H1 (cell line): ENCODE results near the gene TEAD3. TPM values are rescaled to one million over a fixed set of nuclear protein-coding genes. Genes with fewer than 3 reads are reported as not detected.

Experiments used
- CTCF ChIA-PET: fragments of 300-600 bp; sonication (Branson Sonifier 250); formaldehyde crosslinking; loops from one replicate; lab custom pipeline; 2021; ENCODE audit not compliant: partially characterized antibody; lab: Charles Lee
- POLR2A ChIA-PET: fragments of 300-600 bp; sonication (Branson Sonifier 250); formaldehyde crosslinking; loops from one replicate; lab custom pipeline; 2021; ENCODE audit warnings: inconsistent platforms; ENCODE audit not compliant: partially characterized antibody; lab: Charles Lee
- DNase-seq, 2 experiments: peaks; one replicate each; pipeline versions ENCODE4 v3.0.0 to v3.0.0-alpha.2; 2010 to 2022; ENCODE audit warnings: low spot score in 2 of 2, low read depth in 1 of 2, mixed read lengths in 1 of 2
- FAIRE-seq: peaks from 2 replicates; lab custom pipeline; 2011; peaks lifted over from hg19 to GRCh38; lab: Jason Lieb, UNC
- H2AFZ ChIP-seq: 2 replicates; pipeline ENCODE4 v1.8.1; 2012; ENCODE audit warnings: low read length, inconsistent platforms
- H2AK5ac ChIP-seq: 2 replicates; pipeline ENCODE4 v1.6.1; 2013; ENCODE audit warnings: low read depth, low read length
- H2BK120ac ChIP-seq: replicated peaks from 2 replicates; pipeline ENCODE3; 2013; ENCODE audit warnings: low read depth, low read length, inconsistent platforms
- H2BK12ac ChIP-seq: 2 replicates; pipeline ENCODE4 v1.6.1; 2013; ENCODE audit warnings: low read depth, low read length
- H2BK15ac ChIP-seq: 2 replicates; pipeline ENCODE4 v1.6.1; 2013; ENCODE audit warnings: low read length
- H2BK20ac ChIP-seq: 2 replicates; pipeline ENCODE4 v1.6.1; 2013; ENCODE audit warnings: low read length
- H2BK5ac ChIP-seq: 2 replicates; pipeline ENCODE4 v1.6.1; 2013; ENCODE audit warnings: low read depth, low read length
- H3K14ac ChIP-seq: 2 replicates; pipeline ENCODE4 v1.6.1; 2013; ENCODE audit warnings: inconsistent platforms; ENCODE audit not compliant: insufficient read length
- H3K18ac ChIP-seq: 2 replicates; pipeline ENCODE4 v1.6.1; 2013; ENCODE audit warnings: low read length; ENCODE audit errors: extremely low read depth
- H3K23ac ChIP-seq: 2 replicates; pipeline ENCODE4 v1.6.1; 2013; ENCODE audit warnings: inconsistent platforms; ENCODE audit not compliant: insufficient read length
- H3K23me2 ChIP-seq: 2 replicates; pipeline ENCODE4 v1.6.1; 2013; ENCODE audit warnings: low read depth, low read length
- H3K27ac ChIP-seq: 2 replicates; pipeline ENCODE4 v1.6.1; 2011; ENCODE audit warnings: low read depth, low read length, inconsistent platforms
- H3K27me3 ChIP-seq, 4 experiments: replicated peaks in 1 of 4; 1 replicate in 1 of 4; 2 replicates in 3 of 4; pipeline versions ENCODE4 v1.6.1 to v1.8.1; 2011 to 2013; ENCODE audit warnings: low read length in 3 of 4, mild to moderate bottlenecking in 3 of 4, inconsistent platforms in 2 of 4, mixed read lengths in 2 of 4, moderate library complexity in 1 of 4; ENCODE audit not compliant: control insufficient read depth in 3 of 4, insufficient read depth in 3 of 4; ENCODE audit errors: extremely low read depth in 1 of 4
- H3K36me3 ChIP-seq, 4 experiments: 2 replicates each; pipeline versions ENCODE4 v1.6.1 to v1.8.1; 2011 to 2013; ENCODE audit warnings: mild to moderate bottlenecking in 4 of 4, low read length in 3 of 4, moderate library complexity in 2 of 4, control low read depth in 1 of 4, inconsistent platforms in 1 of 4; ENCODE audit not compliant: insufficient read depth in 4 of 4, control insufficient read depth in 2 of 4
- H3K4ac ChIP-seq: replicated peaks from 2 replicates; pipeline ENCODE3; 2013; ENCODE audit warnings: low read length, low read depth, mixed read lengths, inconsistent platforms; ENCODE audit not compliant: insufficient read length
- H3K4me1 ChIP-seq, 4 experiments: replicated peaks in 1 of 4; 1 replicate in 1 of 4; 2 replicates in 3 of 4; pipeline versions ENCODE4 v1.6.1 to v1.8.1; 2011 to 2013; ENCODE audit warnings: low read length in 3 of 4, inconsistent platforms in 2 of 4, mixed read lengths in 1 of 4; ENCODE audit not compliant: insufficient read depth in 4 of 4, control insufficient read depth in 3 of 4
- H3K4me2 ChIP-seq, 2 experiments: 2 replicates each; pipeline versions ENCODE4 v1.6.1 to v1.8.1; 2011 to 2013; ENCODE audit warnings: low read depth in 2 of 2, low read length in 2 of 2, control low read depth in 1 of 2, inconsistent platforms in 1 of 2, mild to moderate bottlenecking in 1 of 2; ENCODE audit not compliant: insufficient read depth in 1 of 2
- H3K4me3 ChIP-seq, 4 experiments: fragments of 200-600, 300-600 bp in 1 of 4; sonication (generic), shearing (Covaris generic), sonication (Bioruptor Twin) in 1 of 4; 2 replicates each; pipeline versions ENCODE4 v1.5.1 to v1.8.1; 2011 to 2016; ENCODE audit warnings: low read length in 4 of 4, low read depth in 3 of 4, control low read depth in 2 of 4, inconsistent platforms in 2 of 4, mild to moderate bottlenecking in 2 of 4, mixed read lengths in 1 of 4, moderate library complexity in 1 of 4; ENCODE audit not compliant: insufficient read depth in 2 of 4; ENCODE audit errors: extremely low read depth in 1 of 4
- H3K56ac ChIP-seq: replicated peaks from 2 replicates; pipeline ENCODE3; 2013; ENCODE audit warnings: low read depth, mild to moderate bottlenecking, mixed read lengths, low read length, inconsistent platforms; ENCODE audit not compliant: insufficient read length
- H3K79me1 ChIP-seq: 2 replicates; pipeline ENCODE4 v1.6.1; 2013; ENCODE audit warnings: low read depth, low read length, control low read depth
- H3K79me2 ChIP-seq, 2 experiments: 2 replicates each; pipeline versions ENCODE4 v1.6.1 to v1.8.1; 2012 to 2013; ENCODE audit warnings: low read length in 2 of 2, mild to moderate bottlenecking in 2 of 2, inconsistent platforms in 1 of 2; ENCODE audit not compliant: insufficient read depth in 2 of 2, control insufficient read depth in 1 of 2
- H3K9ac ChIP-seq, 4 experiments: replicated peaks in 1 of 4; 1 replicate in 1 of 4; 2 replicates in 3 of 4; pipeline versions ENCODE4 v1.6.1 to v1.8.1; 2011 to 2013; ENCODE audit warnings: low read depth in 3 of 4, low read length in 3 of 4, control low read depth in 2 of 4, mild to moderate bottlenecking in 2 of 4, moderate library complexity in 2 of 4, inconsistent platforms in 1 of 4; ENCODE audit errors: extremely low read depth in 1 of 4
- H3K9me3 ChIP-seq, 2 experiments: 2 replicates each; pipeline versions ENCODE4 v1.6.1 to v1.8.1; 2012 to 2013; ENCODE audit warnings: mild to moderate bottlenecking in 2 of 2, moderate library complexity in 2 of 2, control low read depth in 1 of 2, inconsistent platforms in 1 of 2, low read depth in 1 of 2, low read length in 1 of 2, mixed read lengths in 1 of 2; ENCODE audit not compliant: insufficient read depth in 2 of 2
- H4K20me1 ChIP-seq, 2 experiments: replicated peaks in 1 of 2; 2 replicates each; pipeline versions ENCODE3 to v1.8.1; 2011 to 2013; ENCODE audit warnings: inconsistent platforms in 2 of 2, low read length in 2 of 2, mild to moderate bottlenecking in 1 of 2; ENCODE audit not compliant: insufficient read depth in 2 of 2, control insufficient read depth in 1 of 2
- H4K5ac ChIP-seq: 2 replicates; pipeline ENCODE4 v1.6.1; 2013; ENCODE audit warnings: low read length, low read depth, mixed read lengths, inconsistent platforms; ENCODE audit not compliant: insufficient read length
- H4K8ac ChIP-seq: 2 replicates; pipeline ENCODE4 v1.8.0; 2013; ENCODE audit warnings: mild to moderate bottlenecking, moderate library complexity, low read length, inconsistent platforms; ENCODE audit not compliant: insufficient read depth; ENCODE audit errors: extremely low read depth
- H4K91ac ChIP-seq: replicated peaks from 2 replicates; pipeline ENCODE3; 2013; ENCODE audit warnings: low read length, mixed read lengths, inconsistent platforms; ENCODE audit not compliant: insufficient read length
- BACH1 ChIP-seq: IDR thresholded peaks from 2 replicates; pipeline ENCODE4 v1.6.1; 2012; ENCODE audit warnings: low read length, improper control_type of control experiment
- E2F6 ChIP-seq: IDR thresholded peaks from 2 replicates; pipeline ENCODE4 v1.6.1; 2012; ENCODE audit warnings: inconsistent platforms
- JUND ChIP-seq: IDR thresholded peaks from 2 replicates; pipeline ENCODE4 v1.6.1; 2011; ENCODE audit warnings: mild to moderate bottlenecking, improper control_type of control experiment, low read length
- KDM1A ChIP-seq: fragments of 200-600, 300-600 bp; sonication (generic); IDR thresholded peaks from 2 replicates; pipeline ENCODE4 v1.7.1; 2016; ENCODE audit warnings: mild to moderate bottlenecking, low read length, borderline replicate concordance
- KDM5A ChIP-seq: fragments of 200-600 bp; IDR thresholded peaks from 2 replicates; pipeline ENCODE4 v1.7.1; 2012; ENCODE audit warnings: mild to moderate bottlenecking, low read length, inconsistent platforms, mixed read lengths
- TAF1 ChIP-seq: IDR thresholded peaks from 2 replicates; pipeline ENCODE4 v1.6.1; 2011; ENCODE audit warnings: mild to moderate bottlenecking, low read depth, low read length
- WGBS, 2 experiments: shearing (Covaris generic) in 1 of 2; methylation state at CpG; one replicate each; pipeline versions ENCODE4 v1.1.6 to v1.1.7; 2013 to 2015; ENCODE audit warnings: low lambda C conversion rate in 2 of 2, mixed read lengths in 2 of 2, inconsistent platforms in 1 of 2, low coverage in 1 of 2, missing lambda C conversion rate in 1 of 2; ENCODE audit not compliant: insufficient replicate concordance in 2 of 2, insufficient coverage in 1 of 2, insufficient read length in 1 of 2; ENCODE audit errors: extremely low coverage in 1 of 2, missing lambda C conversion rate in 1 of 2; 5-methylcytosine and 5-hydroxymethylcytosine counted together
- polyA plus RNA-seq, 7 experiments: library from polyadenylated mRNA; depleted of rRNA in 3 of 7; stranded (reverse) in 5 of 7; unstranded in 2 of 7; fragments of >200 nt in 5 of 7; fragments of 200-250 nt in 2 of 7; gene quantifications; 1 replicate in 5 of 7; 2 replicates in 1 of 7; 4 replicates in 1 of 7; pipeline versions ENCODE4 v1.2.1 to v1.2.3, GENCODE V29; 2011 to 2013; ENCODE audit warnings: missing spikeins in 2 of 7, mixed read lengths in 2 of 7
- total RNA-seq: library from RNA; stranded (reverse); fragmentation: NEBNext Ultra II Directional; extraction: Animal tissue kit (Norgen Biotek cat#: 25700); gene quantifications from 2 replicates; pipeline ENCODE4 v1.2.1, GENCODE V29; 2021

Gene TEAD3
- total and polyA plus RNA-seq, 2 of the 8 experiments (the other 6 are each of a cell fraction or from before 2014, with no cell fraction given) = 20.1 to 28.7 TPM

GRCh38 chr6:35522151-35522550 lies 25.3 kb upstream of the TEAD3 start:
- H3K9me3 ChIP-seq = no peaks in the 10 kb centered on the region
- no peaks in the 10 kb centered on the region for H3K79me1 ChIP-seq
- no peak overlapping the region for H2AK5ac ChIP-seq
- no peak overlapping the region for H3K56ac ChIP-seq
- WGBS, 2 experiments = 72% methylated on average over 12 of the region's 12 CpGs; no CpG with 5 or more reads in 1 of the 2 experiments
- H3K9ac ChIP-seq = no peak overlapping the region
- peak overlapping the region; percentile 96 for H2AFZ ChIP-seq
- H3K14ac ChIP-seq = no peak overlapping the region
- no peak overlapping the region for H3K4me2 ChIP-seq
- no peaks in the 10 kb centered on the region for H3K36me3 ChIP-seq
- H3K4me1 ChIP-seq = peaks cover 0 to 13% (median 8%) of the 10 kb centered on the region in 4 experiments; a peak in 6 of 7 replicates
- H3K18ac ChIP-seq = peak overlapping the region; percentile 75; the same call in 1 of the 2 replicates
- H3K4ac ChIP-seq = no peak overlapping the region
- no peak overlapping the region for H3K23ac ChIP-seq
- TF ChIP-seq KDM5A (no peak), E2F6 (no peak), KDM1A (no peak), BACH1 (no peak), TAF1 (no peak), JUND (no peak)
- no peaks in the 10 kb centered on the region for H4K20me1 ChIP-seq
- ChIA-PET POLR2A (interaction anchor here (1.3 to 2.1 kb wide), 4 partner anchors 21 to 79 kb away, joined by 3 to 9 read pairs (median 4); no protein-coding TSS in a partner anchor), CTCF (interaction anchor here (0.5 to 32.2 kb wide), 48 partner anchors 7 to 542 kb away, joined by 3 to 521 read pairs (median 4); partner anchors contain the start of genes CLPS, DEF6, RPL10A and TEAD3)
- H2BK120ac ChIP-seq = no peak overlapping the region
- H2BK15ac ChIP-seq = peak overlapping the region; percentile 46; the same call in 1 of the 2 replicates
- no peak overlapping the region; the same call in 1 of the 2 replicates for H2BK5ac ChIP-seq
- H3K23me2 ChIP-seq = no peaks in the 10 kb centered on the region
- DNase-seq (no peak), FAIRE-seq (no peak)
- no peak overlapping the region; the same call in 1 of the 2 replicates for H2BK12ac ChIP-seq
- H4K5ac ChIP-seq = no peak overlapping the region
- no peak overlapping the region for H3K27ac ChIP-seq
- H4K91ac ChIP-seq = no peak overlapping the region
- H4K8ac ChIP-seq = no peak overlapping the region
- no peak overlapping the region for H2BK20ac ChIP-seq
- H3K27me3 ChIP-seq = 0 out of 7 replicates have a peak, but pooled peaks cover 0 to 2% (median 0%) of the 10 kb centered on the region in 4 experiments
- no peaks in the 10 kb centered on the region for H3K79me2 ChIP-seq
- no peak overlapping the region for H3K4me3 ChIP-seq
